T-helper 22 cell (primary cell): ENCODE data around the gene ZNF512B.

Experiments
- DNase-seq: peaks from one replicate; pipeline ENCODE4 v3.0.0-alpha.2; 2020; ENCODE audit warnings: low read depth

The ZNF512B gene

GRCh38 chr20:63950701-63951397 lies 18.9 kb downstream of the ZNF512B start:
- DNase-seq, result no peak

DNA sequence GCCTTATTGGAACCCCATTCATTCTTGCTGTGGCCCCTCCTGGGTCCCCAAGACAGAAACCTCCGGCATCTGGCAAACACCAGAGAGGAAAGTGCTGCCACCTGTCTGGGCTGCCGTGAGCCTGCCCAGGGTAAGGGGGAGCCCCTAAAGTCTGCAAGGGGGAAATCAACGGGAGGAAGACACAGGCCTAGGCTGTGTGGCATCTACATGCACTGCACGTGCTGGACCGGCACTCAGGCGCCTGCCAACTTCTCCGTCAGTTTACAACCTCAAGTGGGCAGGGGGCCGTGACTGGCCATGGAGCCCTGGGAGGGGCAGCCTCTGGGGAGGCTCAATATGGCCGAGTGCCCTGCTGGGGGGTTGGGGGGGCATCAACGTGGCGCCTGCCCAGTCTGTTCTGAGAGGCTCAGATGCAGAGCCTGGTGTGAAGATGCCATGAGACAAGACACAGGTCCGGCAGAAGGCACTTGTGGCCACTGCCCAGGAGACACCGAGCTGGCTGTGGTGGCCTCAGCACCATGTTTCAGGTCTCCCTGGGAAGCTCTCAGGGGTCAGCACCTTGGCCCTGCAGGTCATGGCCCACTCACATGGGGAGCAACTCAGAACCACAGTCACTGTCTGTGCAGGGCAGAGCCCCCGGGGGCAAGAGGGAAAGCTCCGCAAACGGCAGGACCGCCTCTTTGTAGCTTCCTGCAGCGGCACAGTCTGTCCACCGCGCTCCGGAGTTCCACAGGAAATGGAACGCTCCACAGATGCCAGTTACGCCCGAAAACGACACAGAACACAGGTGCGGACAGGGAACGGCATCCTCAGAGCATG lies 21.9 kb downstream of the ZNF512B start:
- DNase-seq, result no peak

DNA sequence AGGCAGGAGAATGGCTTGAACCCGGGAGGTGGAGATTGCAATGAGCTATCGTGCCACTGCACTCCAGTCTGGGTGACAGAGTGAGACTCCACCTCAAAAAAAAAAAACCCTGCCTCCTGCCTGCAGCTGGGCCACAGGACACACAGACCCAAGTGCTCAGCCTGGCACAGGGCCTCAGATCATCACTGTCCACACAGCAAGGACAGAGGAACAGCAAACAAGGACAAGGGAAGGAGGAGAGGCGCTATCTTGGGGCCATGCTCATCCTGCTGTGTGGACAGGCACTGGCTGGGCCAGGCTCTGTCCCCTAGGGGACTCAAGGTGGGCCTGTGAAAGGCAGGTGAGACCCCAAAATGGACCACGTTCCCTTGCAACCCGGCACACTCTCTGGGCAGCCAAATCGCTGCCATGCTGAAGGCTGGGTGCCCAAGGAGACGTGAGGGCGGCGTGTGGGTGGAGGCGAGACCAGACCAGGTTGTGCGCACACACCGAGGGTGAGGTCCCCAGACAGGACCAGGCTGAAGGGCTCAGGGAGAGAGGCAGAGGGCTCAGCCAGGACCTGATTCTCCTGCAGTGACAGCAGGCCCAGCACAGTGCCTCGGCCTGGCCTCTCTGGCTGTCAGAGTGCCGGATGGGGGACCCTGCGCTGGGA lies 22.6 kb downstream of the ZNF512B start:
- no peak for DNase-seq

GRCh38 chr20:63945921-63946920 lies 23.5 kb downstream of the ZNF512B start:
- DNase-seq, result no peak

DNA sequence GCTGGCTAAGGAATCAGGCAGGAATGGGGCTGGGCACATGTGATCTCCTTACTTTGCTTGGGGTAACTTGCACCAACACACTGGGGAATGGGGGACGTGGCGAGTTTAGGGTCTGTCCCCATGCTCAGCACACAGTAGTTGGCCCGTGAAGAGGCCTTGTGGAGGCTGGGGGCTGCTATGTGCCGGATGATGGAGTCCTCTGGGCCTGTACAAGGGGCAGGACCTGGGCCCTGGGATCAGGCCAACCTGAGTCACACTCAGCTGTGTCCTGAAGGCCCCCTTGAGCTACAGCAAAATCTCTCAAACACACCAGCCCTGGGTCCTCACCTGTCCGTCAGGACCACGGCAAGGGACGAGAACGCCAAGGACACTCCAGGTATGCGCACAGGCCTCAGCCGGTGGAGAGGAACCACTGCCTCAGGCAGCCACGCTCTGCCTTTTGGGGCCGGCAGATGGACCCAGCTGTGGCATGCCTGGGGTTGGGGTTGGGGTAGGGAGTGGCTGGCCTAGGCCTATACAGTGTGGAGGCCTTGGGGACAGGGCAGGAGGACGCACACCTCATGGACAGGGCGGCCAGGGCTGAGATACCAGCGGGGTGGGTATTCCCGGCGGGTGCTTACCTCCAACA lies 24.6 kb downstream of the ZNF512B start:
- DNase-seq, result no peak

GRCh38 chr20:63944078-63944941 lies 25.4 kb downstream of the ZNF512B start:
- no peak for DNase-seq

- DNase-seq, result no peak
Observed at GRCh38 chr20:63943808-63944077, 26.0 kb downstream of the ZNF512B start.

- no peak for DNase-seq
Observed at GRCh38 chr20:63942969-63943807, 26.5 kb downstream of the ZNF512B start.

GRCh38 chr20:63942250-63942951 lies 27.3 kb downstream of the ZNF512B start:
- peak; percentile 47 for DNase-seq

DNA sequence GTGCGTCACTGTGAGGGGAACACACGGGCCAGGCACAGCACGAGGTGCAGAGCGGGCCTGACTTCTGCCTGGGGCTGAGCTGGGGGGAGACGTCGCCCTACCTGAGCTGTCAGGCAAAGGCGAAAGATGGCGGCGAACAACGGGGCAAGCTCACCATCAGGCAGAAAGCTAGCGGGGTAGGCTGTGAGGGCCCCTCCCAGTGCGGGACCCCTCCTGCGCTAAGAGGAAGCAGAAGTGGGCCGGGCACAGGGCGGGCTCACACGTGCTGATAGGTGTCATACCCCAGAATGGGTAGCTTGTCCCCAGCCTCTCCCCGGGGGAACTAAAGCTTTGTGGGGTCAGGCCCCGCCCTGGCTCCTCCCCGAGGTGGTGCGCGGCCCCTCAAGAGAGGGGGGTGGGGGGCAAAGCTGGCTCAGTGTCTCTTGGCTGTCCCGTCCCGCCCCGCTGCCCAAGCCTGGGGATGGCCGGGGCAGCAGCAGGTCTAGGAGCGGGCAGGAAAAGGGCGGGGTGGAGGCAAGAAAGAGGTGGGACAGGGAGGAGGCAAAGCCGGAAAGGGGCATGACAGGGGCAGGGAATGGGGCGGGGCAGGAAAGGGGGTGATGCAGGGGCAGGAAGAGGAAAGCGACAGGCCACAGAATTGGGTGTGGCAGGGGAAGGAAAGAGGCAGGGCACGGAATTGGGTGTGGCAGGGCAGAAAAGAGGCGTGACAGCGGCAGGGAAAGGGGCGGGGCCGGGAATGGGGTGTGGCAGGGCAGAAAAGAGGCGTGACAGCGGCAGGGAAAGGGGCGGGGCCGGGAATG lies 28.2 kb downstream of the ZNF512B start:
- DNase-seq, result peak; percentile 87

- DNase-seq, result no peak
Observed at GRCh38 chr20:63940472-63941266, 29.1 kb downstream of the ZNF512B start.

GRCh38 chr20:63940071-63940471 lies 29.7 kb downstream of the ZNF512B start:
- DNase-seq, result no peak

DNA sequence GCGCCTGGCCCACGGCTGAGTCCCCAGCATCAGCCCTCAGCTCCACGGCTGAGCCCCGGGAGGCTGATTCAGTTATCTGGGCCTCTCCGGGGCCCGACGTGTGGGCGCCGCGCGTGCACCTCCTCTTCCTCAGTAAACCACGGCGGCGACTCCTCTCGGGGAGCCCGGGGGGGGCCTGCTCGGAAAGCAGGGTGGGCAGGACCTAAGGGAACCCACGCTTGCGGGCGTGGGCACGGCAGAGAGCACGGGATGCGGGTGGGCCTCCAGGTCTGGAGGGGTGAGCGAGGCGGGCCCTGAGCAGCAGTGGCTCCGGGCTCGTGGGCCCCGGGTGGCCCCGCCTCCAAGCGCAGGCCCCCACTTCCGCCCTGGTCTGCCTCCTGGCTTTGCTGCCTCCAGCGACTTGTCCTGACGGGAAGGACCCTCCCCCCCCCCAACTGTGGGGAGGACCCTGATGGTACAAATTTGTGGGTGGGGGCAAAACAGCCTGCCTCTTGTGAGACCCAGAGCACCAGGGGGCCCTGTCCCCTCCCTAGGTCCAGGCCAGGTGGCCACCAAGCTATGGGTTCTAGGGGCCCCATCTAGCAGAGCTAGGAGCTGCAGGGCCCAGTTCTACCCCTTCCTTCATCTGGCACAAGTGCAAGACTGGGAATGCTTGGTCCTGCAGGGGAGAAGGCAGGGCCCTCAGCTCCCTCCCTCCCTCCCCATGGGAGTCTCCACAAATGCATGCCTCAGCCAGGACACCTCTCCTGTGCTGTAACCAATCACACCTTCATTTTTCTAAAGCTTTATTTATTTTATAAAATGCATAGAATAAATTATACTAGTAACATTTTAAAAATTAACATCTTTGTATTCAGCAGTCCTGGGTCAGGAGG lies 30.4 kb downstream of the ZNF512B start:
- no peak for DNase-seq

GRCh38 chr20:63937596-63937995 lies 32.1 kb downstream of the ZNF512B start:
- DNase-seq, result no peak

- no peak for DNase-seq
Observed at GRCh38 chr20:63935447-63935846, 34.3 kb downstream of the ZNF512B start.
